WERI-Rb-1 (cell line): ENCODE measurements around the gene DUOX1.
A peak's percentile ranks its signal among the peaks of the same experiment; 100 is the strongest.

Experiments
- DNase-seq: peaks from one replicate; pipeline ENCODE4 v3.0.0-alpha.2; 2020
- H3K27ac ChIP-seq: fragments of 250-450 bp; sonication (Bioruptor Pico); 2 replicates; pipeline ENCODE4 v1.5.1; 2020; ENCODE audit warnings: mild to moderate bottlenecking, moderate library complexity
- H3K27me3 ChIP-seq: fragments of 250-450 bp; sonication (Bioruptor Pico); 2 replicates; pipeline ENCODE4 v1.5.1; 2021; ENCODE audit warnings: mild to moderate bottlenecking, low read depth, moderate library complexity; ENCODE audit not compliant: insufficient read depth, severe bottlenecking
- H3K36me3 ChIP-seq: fragments of 250-450 bp; sonication (Bioruptor Pico); 2 replicates; pipeline ENCODE4 v1.5.1; 2020; ENCODE audit warnings: mild to moderate bottlenecking, moderate library complexity
- H3K4me3 ChIP-seq: 2 replicates; pipeline ENCODE4 v1.5.1; 2011; ENCODE audit warnings: low read depth, mild to moderate bottlenecking, control low read depth, low read length
- H3K9me3 ChIP-seq: fragments of 250-450 bp; sonication (Bioruptor Pico); 2 replicates; pipeline ENCODE4 v1.5.1; 2021; ENCODE audit warnings: mild to moderate bottlenecking, moderate library complexity; ENCODE audit not compliant: severe bottlenecking
- TF ChIP-seq, protein P1 (sequence below): IDR thresholded peaks from 2 replicates; pipeline ENCODE4 v1.5.1; 2011; ENCODE audit warnings: low read depth, mild to moderate bottlenecking, control low read depth, inconsistent platforms, low read length

Gene DUOX1

DNA sequence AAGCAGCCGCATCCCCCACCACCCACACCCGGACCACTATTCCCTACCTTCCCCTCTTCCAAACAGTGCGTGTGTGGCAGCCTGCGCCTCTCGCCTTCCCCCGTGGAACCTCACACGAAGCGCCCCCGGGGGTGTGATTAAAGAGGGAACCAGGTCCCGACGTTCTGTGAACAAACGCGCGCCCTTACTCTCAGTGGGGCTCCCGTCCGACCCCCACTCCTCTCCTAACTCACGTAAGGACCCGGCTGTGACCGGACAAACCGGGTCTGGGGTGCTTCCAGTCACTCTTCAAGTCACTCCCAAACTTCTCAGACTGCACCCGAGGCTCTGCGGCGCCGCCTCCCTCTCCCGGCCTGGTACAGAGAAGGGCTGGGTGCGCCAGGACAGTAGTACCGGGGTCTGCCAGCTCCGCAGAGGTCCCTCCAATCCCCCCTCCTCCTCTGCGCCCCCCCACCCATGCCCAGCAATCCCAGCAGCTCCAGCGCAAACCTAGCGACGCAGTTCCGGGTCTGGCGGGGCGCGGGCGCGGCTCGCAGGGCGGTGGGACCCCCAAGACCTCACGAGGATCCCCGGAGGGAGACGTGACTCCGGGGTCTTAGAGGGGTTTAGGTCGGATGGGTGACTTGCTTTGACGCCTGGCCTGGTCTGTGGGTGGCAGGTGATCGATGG, 689 bp upstream of the DUOX1 start:
- no peaks in the 10 kb centered on the region for H3K9me3 ChIP-seq
- H3K36me3 ChIP-seq: no peaks in the 10 kb centered on the region
- no peak for DNase-seq
- TF ChIP-seq, protein P1, sequence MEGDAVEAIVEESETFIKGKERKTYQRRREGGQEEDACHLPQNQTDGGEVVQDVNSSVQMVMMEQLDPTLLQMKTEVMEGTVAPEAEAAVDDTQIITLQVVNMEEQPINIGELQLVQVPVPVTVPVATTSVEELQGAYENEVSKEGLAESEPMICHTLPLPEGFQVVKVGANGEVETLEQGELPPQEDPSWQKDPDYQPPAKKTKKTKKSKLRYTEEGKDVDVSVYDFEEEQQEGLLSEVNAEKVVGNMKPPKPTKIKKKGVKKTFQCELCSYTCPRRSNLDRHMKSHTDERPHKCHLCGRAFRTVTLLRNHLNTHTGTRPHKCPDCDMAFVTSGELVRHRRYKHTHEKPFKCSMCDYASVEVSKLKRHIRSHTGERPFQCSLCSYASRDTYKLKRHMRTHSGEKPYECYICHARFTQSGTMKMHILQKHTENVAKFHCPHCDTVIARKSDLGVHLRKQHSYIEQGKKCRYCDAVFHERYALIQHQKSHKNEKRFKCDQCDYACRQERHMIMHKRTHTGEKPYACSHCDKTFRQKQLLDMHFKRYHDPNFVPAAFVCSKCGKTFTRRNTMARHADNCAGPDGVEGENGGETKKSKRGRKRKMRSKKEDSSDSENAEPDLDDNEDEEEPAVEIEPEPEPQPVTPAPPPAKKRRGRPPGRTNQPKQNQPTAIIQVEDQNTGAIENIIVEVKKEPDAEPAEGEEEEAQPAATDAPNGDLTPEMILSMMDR: no peak
- no peaks in the 10 kb centered on the region for H3K27me3 ChIP-seq
- no peak overlapping the region for H3K4me3 ChIP-seq
- H3K27ac ChIP-seq: no peak overlapping the region

DNA sequence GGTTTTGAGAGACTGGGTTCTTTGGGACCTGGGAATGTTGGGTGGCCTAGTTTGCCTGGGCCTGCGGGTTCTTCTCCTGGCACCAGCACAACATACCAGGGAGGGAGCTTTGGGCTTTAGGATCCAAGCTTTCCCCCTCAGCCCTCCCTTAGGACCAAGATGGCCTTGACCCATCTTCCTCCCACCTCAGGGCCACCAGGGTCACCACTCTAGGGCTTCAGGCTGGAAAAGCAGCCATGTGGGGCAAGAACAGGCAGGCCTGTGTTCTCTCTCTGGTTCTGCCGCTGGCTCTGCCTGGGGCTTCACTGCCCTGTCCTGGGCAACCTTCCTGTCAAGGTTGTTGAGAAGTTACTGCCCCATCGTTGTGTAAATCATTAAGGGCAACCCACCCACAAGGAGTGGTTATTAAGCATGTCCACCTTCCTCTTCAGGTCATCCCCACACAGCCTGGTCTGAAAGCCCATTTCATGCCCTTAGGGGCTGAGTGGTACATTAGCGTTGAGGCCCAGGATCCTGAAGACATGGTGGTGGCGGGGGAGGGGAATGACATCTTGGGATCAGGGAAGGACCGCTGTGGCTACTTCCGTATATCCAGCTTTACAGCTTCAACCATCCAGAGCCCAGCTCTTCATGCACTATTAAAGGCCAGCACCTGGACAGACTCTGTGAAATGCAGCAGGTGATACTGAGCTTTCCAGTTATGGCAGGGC, 652 bp downstream of the DUOX1 start:
- Histone ChIP-seq H3K4me3 (no peak overlapping the region), H3K27ac (no peak overlapping the region), H3K9me3 (no peaks in the 10 kb centered on the region), H3K27me3 (no peaks in the 10 kb centered on the region), H3K36me3 (no peaks in the 10 kb centered on the region)
- no peak for DNase-seq
- TF ChIP-seq, protein P1: no peak

DNA sequence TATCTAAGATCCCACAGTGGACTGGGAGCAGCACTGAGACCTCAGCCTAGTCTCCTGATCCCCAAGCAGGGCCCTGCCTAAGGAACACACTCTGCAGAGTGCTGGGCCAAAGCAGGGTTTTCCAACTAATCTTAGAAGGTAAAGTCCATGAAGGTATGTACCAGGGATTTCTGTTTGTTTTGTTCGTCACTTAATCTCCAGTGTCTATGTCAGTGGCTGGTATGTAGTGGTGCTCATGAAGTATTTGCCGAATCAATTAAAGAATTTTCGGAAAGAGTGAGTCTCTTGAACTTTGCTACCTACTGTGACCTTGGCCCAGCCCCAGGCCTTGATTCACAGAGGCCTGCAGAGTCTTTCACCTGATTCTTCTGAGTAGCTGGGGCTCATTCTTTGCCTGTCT, 1.7 kb downstream of the DUOX1 start:
- no peaks in the 10 kb centered on the region for H3K27me3 ChIP-seq

GRCh38 chr15:45132844-45133560, 3.2 kb downstream of the DUOX1 start:
- Histone ChIP-seq H3K9me3 (no peaks in the 10 kb centered on the region), H3K27me3 (no peaks in the 10 kb centered on the region), H3K36me3 (no peaks in the 10 kb centered on the region), H3K4me3 (no peak overlapping the region), H3K27ac (no peak overlapping the region)
- DNase-seq: no peak
- TF ChIP-seq, protein P1: no peak

More for the DNA sequence above, 1.7 kb downstream of the DUOX1 start:
- Histone ChIP-seq H3K4me3 (no peak overlapping the region), H3K36me3 (no peaks in the 10 kb centered on the region), H3K27ac (no peak overlapping the region), H3K9me3 (no peaks in the 10 kb centered on the region)
- no peak for DNase-seq
- TF ChIP-seq, protein P1: no peak

GRCh38 chr15:45133561-45133920, 3.7 kb downstream of the DUOX1 start:
- no peaks in the 10 kb centered on the region for H3K9me3 ChIP-seq
- no peaks in the 10 kb centered on the region for H3K27me3 ChIP-seq
- no peak overlapping the region for H3K4me3 ChIP-seq
- no peak overlapping the region for H3K27ac ChIP-seq
- peak; percentile 70 for DNase-seq
- H3K36me3 ChIP-seq: no peaks in the 10 kb centered on the region
- TF ChIP-seq, protein P1: no peak
